B cell (primary cell): ENCODE measurements around the gene PPP6R3. TPM values are rescaled to one million over a fixed set of nuclear protein-coding genes. Genes with fewer than 3 reads are reported as not detected.

Source experiments
- ATAC-seq: fragments of 200-7000 bp; cut with Tn5 transposase; one replicate; pipeline ENCODE4 v1.10.0; 2021; ENCODE audit warnings: low read depth, mild to moderate bottlenecking, moderate number of reproducible peaks, moderate library complexity
- CTCF ChIA-PET: fragments of 350-600 bp; sonication (Branson Sonifier 250); formaldehyde crosslinking; loops from one replicate; lab custom pipeline; 2021; ENCODE audit warnings: antibody characterized with exemption, inconsistent platforms; lab: Charles Lee
- POLR2A ChIA-PET: fragments of 350-600 bp; sonication (Branson Sonifier 250); formaldehyde crosslinking; loops from one replicate; lab custom pipeline; 2021; ENCODE audit warnings: antibody characterized with exemption; lab: Charles Lee
- DNase-seq: peaks from one replicate; pipeline ENCODE4 v3.0.0; 2013
- H2AFZ ChIP-seq: 2 replicates; pipeline ENCODE4 v1.6.1; 2012; ENCODE audit warnings: mild to moderate bottlenecking, low read depth, low read length; ENCODE audit not compliant: insufficient read depth, poor library complexity, severe bottlenecking
- H3K27ac ChIP-seq, 2 donors: 1 replicate in 1 of 2; 2 replicates in 1 of 2; pipeline ENCODE4 v1.5.1; 2012 to 2013; ENCODE audit warnings: low read length in 2 of 2, mild to moderate bottlenecking in 2 of 2, moderate library complexity in 1 of 2
- H3K27me3 ChIP-seq, 4 experiments: fragments of 200-600 bp in 1 of 4; sonication (generic) in 1 of 4; replicated peaks in 1 of 4; 1 replicate in 2 of 4; 2 replicates in 2 of 4; pipeline versions ENCODE4 v1.6.1 to v1.7.0; 2013 to 2016; ENCODE audit warnings: low read length in 3 of 4, mild to moderate bottlenecking in 2 of 4, mixed read lengths in 1 of 4, moderate library complexity in 1 of 4; ENCODE audit not compliant: insufficient read depth in 4 of 4, control insufficient read depth in 3 of 4; ENCODE audit errors: control extremely low read depth in 1 of 4
- H3K36me3 ChIP-seq, 2 experiments: replicated peaks in 1 of 2; 1 replicate in 1 of 2; 2 replicates in 1 of 2; pipeline versions ENCODE4 v1.6.1 to v1.7.1; 2013; ENCODE audit warnings: low read length in 1 of 2; ENCODE audit not compliant: insufficient read depth in 2 of 2, control insufficient read depth in 1 of 2; ENCODE audit errors: control extremely low read depth in 1 of 2, extremely low read depth in 1 of 2
- H3K4me1 ChIP-seq, 2 donors: fragments of 200-600 bp in 1 of 2; sonication (generic) in 1 of 2; 1 replicate in 1 of 2; 2 replicates in 1 of 2; pipeline versions ENCODE4 v1.5.1 to v1.6.1; 2013 to 2017; ENCODE audit warnings: low read length in 2 of 2; ENCODE audit not compliant: control insufficient read depth in 2 of 2, insufficient read depth in 2 of 2
- H3K4me2 ChIP-seq: replicated peaks from 2 replicates; pipeline ENCODE3; 2012; ENCODE audit warnings: mild to moderate bottlenecking, low read depth, low read length; ENCODE audit not compliant: poor library complexity, severe bottlenecking
- H3K4me3 ChIP-seq, 5 experiments: fragments of 200-600 bp in 1 of 5; sonication (generic) in 1 of 5; 1 replicate in 3 of 5; 2 replicates in 2 of 5; pipeline versions ENCODE4 v1.5.1 to v1.7.0; 2011 to 2016; ENCODE audit warnings: low read length in 4 of 5, mild to moderate bottlenecking in 4 of 5, low read depth in 2 of 5, control low read depth in 1 of 5, moderate library complexity in 1 of 5; ENCODE audit not compliant: insufficient read depth in 1 of 5; ENCODE audit errors: control extremely low read depth in 1 of 5, extremely low read depth in 1 of 5
- H3K79me2 ChIP-seq: fragments of 200-600 bp; sonication (generic); one replicate; pipeline ENCODE4 v1.6.0; 2016; ENCODE audit warnings: low read length; ENCODE audit not compliant: control insufficient read depth, insufficient read depth
- H3K9ac ChIP-seq: fragments of 200-600 bp; sonication (generic); 2 replicates; pipeline ENCODE4 v1.6.1; 2017; ENCODE audit warnings: mild to moderate bottlenecking, low read length, moderate library complexity
- H3K9me3 ChIP-seq, 3 donors: one replicate each; pipeline versions ENCODE4 v1.6.1 to v1.7.1; 2013; ENCODE audit warnings: low read length in 2 of 3; ENCODE audit not compliant: control insufficient read depth in 2 of 3, insufficient read depth in 1 of 3; ENCODE audit errors: control extremely low read depth in 1 of 3
- H4K20me1 ChIP-seq: 2 replicates; pipeline ENCODE4 v1.6.0; 2012; ENCODE audit warnings: mild to moderate bottlenecking, low read length; ENCODE audit not compliant: insufficient read depth, control insufficient read depth, poor library complexity, severe bottlenecking
- H3K27ac Mint-ChIP-seq: one replicate; pipeline ENCODE4 v1.8.0; 2021; ENCODE audit warnings: mixed read lengths
- H3K27me3 Mint-ChIP-seq: one replicate; pipeline ENCODE4 v1.8.0; 2021; ENCODE audit warnings: mixed read lengths
- H3K4me1 Mint-ChIP-seq: one replicate; pipeline ENCODE4 v1.8.0; 2021; ENCODE audit warnings: mixed read lengths
- H3K4me3 Mint-ChIP-seq: one replicate; pipeline ENCODE4 v1.8.0; 2021; ENCODE audit warnings: mixed read lengths
- H3K9me3 Mint-ChIP-seq: one replicate; pipeline ENCODE4 v1.8.0; 2022; ENCODE audit warnings: mixed read lengths; ENCODE audit not compliant: insufficient read depth
- CTCF ChIP-seq: fragments of 200-600 bp; IDR thresholded peaks from one replicate; pipeline ENCODE4 v1.8.0; 2022; ENCODE audit warnings: antibody characterized with exemption, mild to moderate bottlenecking
- EZH2 ChIP-seq: IDR thresholded peaks from 2 replicates; pipeline ENCODE4 v1.6.1; 2012; ENCODE audit warnings: borderline replicate concordance, low read depth, mild to moderate bottlenecking, moderate library complexity, low read length; ENCODE audit not compliant: insufficient read depth, poor library complexity, severe bottlenecking
- WGBS: methylation state at CpG from one replicate; pipeline ENCODE4 v1.1.5; 2013; ENCODE audit warnings: missing lambda C conversion rate; ENCODE audit not compliant: insufficient coverage; 5-methylcytosine and 5-hydroxymethylcytosine counted together
- intact Hi-C: fragments of 100-400 bp; cut with micrococcal nuclease; formaldehyde crosslinking; loops from one replicate; pipeline ENCODE4 v1.10.0; 2022
- polyA plus RNA-seq: library from polyadenylated mRNA; depleted of rRNA; stranded (reverse); fragments of >200 nt; gene quantifications from 2 replicates; pipeline ENCODE4 v1.2.3, GENCODE V29; 2012
- total RNA-seq, 2 donors: library from RNA; stranded (reverse); fragments of 120-200 nt in 1 of 2; gene quantifications; 1 replicate in 1 of 2; 2 replicates in 1 of 2; pipeline versions ENCODE4 v1.2.3 to v1.2.4, GENCODE V29; 2013 to 2022

The PPP6R3 gene
- total and polyA plus RNA-seq, 2 donors (not counting 1 experiment from before 2014, with no cell fraction given) = 48.5 to 159 TPM

DNA sequence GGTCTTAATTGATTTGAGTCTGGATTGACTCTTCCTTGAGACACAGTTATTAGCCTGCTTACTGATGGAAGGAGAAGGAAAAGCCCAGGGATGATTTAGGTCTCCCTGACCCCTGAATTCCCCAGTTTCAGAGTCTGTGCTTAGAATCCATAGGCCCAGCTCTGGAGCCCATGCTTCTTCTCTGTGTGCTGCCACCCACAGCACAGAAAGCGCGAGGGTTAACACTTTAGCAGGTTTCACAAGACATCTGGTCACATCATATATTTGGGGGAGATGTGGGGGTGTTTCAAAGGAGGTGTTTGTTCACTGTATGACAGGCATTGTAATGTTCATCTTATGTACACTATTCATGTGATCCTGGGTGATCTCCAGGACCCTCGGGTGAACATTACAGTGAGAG, 107.0 kb downstream of the PPP6R3 start:
- H3K27ac Mint-ChIP-seq = no peak overlapping the region
- POLR2A ChIA-PET = no interaction called here

DNA sequence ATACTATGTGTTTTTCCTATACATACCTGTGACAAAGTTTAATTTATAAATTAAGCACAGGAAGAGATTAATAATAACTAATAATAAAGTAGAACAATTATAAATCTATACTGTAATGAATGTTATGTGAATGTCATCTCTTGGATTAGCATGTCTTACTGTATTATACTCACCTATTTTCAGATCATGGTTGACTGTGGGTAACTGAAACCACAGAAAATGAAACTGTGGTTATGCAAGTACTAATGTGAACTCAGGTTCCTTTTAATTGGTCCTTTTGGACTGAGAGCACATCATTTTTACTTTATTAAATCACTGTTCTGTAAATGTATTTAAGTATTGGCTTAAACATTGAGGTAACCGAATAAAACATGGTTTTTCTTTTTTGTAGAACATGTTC, 108.8 kb downstream of the PPP6R3 start:
- Histone ChIP-seq H3K27me3 (no peaks in the 10 kb centered on the region), H3K79me2 (peaks cover 10% of the 10 kb centered on the region), H2AFZ (no peak overlapping the region), H3K9me3 (no peaks in the 10 kb centered on the region), H3K4me2 (no peak overlapping the region), H4K20me1 (peaks cover 57% of the 10 kb centered on the region), H3K4me3 (no peak overlapping the region), H3K4me1 (no peaks in the 10 kb centered on the region), H3K9ac (no peak overlapping the region), H3K27ac (no peak overlapping the region), H3K36me3 (peaks cover 2 to 70% of the 10 kb centered on the region in 2 experiments)
- ChIA-PET CTCF (no interaction called here), POLR2A (no interaction called here)
- TF ChIP-seq EZH2 (no peak), CTCF (no peak)
- Mint-ChIP-seq H3K4me1 (no peaks in the 10 kb centered on the region), H3K27ac (no peak overlapping the region), H3K4me3 (no peak overlapping the region), H3K9me3 (no peaks in the 10 kb centered on the region), H3K27me3 (no peaks in the 10 kb centered on the region)
- no CpG with 5 or more reads among the region's 1 CpG for WGBS
- no peak for ATAC-seq
- no peak for DNase-seq
- intact Hi-C loops = no loop called here

More for the DNA sequence above, 107.0 kb downstream of the PPP6R3 start:
- H4K20me1 ChIP-seq = peaks cover 53% of the 10 kb centered on the region
- no peak overlapping the region for H2AFZ ChIP-seq
- peaks cover 10% of the 10 kb centered on the region for H3K79me2 ChIP-seq
- no peak overlapping the region for H3K27ac ChIP-seq
- H3K4me2 ChIP-seq = no peak overlapping the region
- no peak for TF ChIP-seq CTCF
- no peak for TF ChIP-seq EZH2
- no peaks in the 10 kb centered on the region for H3K9me3 ChIP-seq
- WGBS = no CpG with 5 or more reads among the region's 3 CpGs
- Mint-ChIP-seq H3K9me3 (no peaks in the 10 kb centered on the region), H3K4me3 (no peak overlapping the region), H3K4me1 (no peaks in the 10 kb centered on the region), H3K27me3 (no peaks in the 10 kb centered on the region)
- peaks cover 4 to 75% of the 10 kb centered on the region in 2 experiments for H3K36me3 ChIP-seq
- intact Hi-C loops = no loop called here
- DNase-seq = no peak
- CTCF ChIA-PET = no interaction called here
- no peak overlapping the region for H3K9ac ChIP-seq
- no peak for ATAC-seq
- no peaks in the 10 kb centered on the region for H3K27me3 ChIP-seq
- no peaks in the 10 kb centered on the region for H3K4me1 ChIP-seq
- no peak overlapping the region for H3K4me3 ChIP-seq
